HK-2 (cell line): Measurements from ENCODE around the gene CD274.
"Not testable (repeated sequence)": the region's sequence is repeated elsewhere in the genome, so short reads cannot be mapped to it uniquely, and the experiment has no call there.

Experiments
- DNase-seq: peaks from one replicate; pipeline ENCODE4 v3.0.0-alpha.2; 2018; ENCODE audit not compliant: unreplicated experiment

Gene CD274

GRCh38 chr9:5438301-5439162 lies 11.8 kb upstream of the CD274 start:
- DNase-seq: peak; percentile 65

DNA sequence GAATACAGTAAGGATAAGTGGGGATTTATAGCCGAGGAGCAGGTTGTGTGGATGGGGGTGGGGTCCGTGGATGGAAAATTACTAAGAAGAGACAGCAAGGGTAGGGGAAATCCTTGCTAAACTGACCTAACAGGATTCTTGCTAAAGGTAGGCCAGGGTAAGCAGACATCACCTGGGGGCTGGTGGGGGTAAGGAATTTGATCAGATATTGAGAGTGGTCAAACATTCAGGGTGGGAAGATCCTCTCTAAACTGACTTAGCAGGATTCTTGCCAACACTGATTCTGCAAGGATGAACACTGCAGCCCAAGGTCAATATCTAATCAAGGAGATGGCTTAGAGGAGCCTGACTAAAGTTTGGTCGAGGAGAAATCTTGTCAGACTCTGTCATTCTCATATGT lies 9.9 kb upstream of the CD274 start:
- DNase-seq: no peak

GRCh38 chr9:5441043-5441442 lies 9.3 kb upstream of the CD274 start:
- no peak for DNase-seq

- no peak for DNase-seq
Measured at GRCh38 chr9:5442400-5443011, 7.8 kb upstream of the CD274 start.

DNA sequence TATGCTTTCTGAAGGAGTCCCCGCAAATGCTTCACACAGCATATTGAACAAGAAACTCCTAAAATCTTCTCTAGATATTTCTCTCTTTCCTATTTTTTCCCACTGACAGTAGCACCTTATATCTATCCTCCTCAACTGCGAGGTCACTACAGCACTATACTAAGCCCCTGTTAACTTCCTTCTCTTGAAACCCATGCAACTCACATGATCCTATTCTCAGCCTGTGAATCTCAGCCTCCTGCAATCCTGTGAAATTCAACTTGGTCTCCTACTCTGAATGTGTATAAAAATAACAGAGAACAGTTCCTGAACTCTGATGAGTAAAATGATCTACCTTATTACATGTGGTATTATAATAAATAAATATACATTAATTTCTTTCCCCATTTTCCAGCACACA lies 6.5 kb upstream of the CD274 start:
- DNase-seq: no peak

- not testable (repeated sequence) for DNase-seq
Measured at GRCh38 chr9:5445096-5445495, 5.2 kb upstream of the CD274 start.

- no peak for DNase-seq
Measured at GRCh38 chr9:5445886-5446285, 4.5 kb upstream of the CD274 start.

GRCh38 chr9:5446451-5447236 lies 3.7 kb upstream of the CD274 start:
- no peak for DNase-seq

GRCh38 chr9:5447337-5447736 lies 3.0 kb upstream of the CD274 start:
- no peak for DNase-seq

- no peak for DNase-seq
Measured at GRCh38 chr9:5448016-5448415, 2.3 kb upstream of the CD274 start.

DNA sequence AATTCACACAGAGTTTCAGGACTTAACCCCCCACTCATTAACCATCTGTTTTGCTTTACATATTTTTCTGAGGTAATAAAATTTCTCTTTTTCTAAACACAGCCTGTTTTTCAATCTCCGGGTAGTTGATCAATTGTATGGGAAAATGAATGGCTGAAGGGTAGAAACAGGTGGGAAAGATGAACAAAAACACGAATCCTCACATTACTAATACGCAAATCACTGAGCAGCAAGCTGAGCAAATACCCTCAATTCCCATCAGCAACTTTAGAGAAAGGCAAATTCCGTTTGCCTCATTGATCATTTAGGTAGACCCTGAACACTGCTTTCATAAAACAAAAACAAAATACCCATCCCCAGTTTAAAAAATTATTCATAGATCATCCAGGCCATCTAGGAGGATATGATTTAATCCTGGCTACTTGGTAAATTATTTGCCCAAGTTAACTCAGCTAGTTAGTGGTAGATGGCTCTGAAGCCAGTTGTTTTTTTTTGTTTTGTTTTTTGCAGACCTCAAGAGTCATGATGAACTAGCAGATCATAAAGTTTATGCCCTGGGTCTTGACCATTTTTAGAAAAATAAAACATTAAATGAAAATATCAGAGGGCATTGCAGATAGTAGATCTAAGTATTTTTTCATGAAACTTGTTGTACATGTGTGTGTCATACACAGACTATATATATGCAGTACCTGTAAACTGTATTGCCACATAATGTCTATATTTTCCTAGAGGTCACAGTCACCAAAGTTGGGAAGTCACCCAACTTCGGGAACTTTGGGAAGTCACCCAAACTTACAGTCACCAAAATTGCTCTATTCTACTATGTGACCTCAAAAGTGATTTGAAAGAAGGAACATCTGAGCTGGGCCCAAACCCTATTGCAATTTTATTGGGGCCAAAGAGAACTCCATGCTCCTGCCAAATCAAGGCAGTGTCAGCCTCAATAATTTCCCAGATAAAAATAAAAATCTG lies 1.6 kb upstream of the CD274 start:
- DNase-seq: no peak

GRCh38 chr9:5449521-5450358 lies 602 bp upstream of the CD274 start:
- no peak for DNase-seq

- no peak for DNase-seq
Measured at GRCh38 chr9:5452286-5452609, 1.9 kb downstream of the CD274 start.

DNA sequence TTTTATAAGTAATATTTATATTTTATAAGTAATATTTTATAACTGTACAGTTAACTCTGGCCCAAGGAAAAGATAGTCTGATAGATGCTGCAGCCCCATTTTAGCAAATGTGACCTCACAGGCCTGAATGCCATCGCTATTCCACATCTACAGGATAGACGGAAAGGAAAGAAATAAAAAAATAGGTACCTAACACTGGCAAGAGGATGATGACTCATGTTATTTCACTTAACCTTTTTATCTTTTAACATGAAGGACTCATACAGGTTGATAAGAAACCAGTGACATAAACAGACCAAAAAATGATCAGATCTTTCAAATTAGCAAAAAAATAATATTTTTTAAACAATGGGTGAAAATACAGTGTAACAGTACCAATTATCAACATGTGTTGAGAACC lies 2.7 kb downstream of the CD274 start:
- DNase-seq: no peak

DNA sequence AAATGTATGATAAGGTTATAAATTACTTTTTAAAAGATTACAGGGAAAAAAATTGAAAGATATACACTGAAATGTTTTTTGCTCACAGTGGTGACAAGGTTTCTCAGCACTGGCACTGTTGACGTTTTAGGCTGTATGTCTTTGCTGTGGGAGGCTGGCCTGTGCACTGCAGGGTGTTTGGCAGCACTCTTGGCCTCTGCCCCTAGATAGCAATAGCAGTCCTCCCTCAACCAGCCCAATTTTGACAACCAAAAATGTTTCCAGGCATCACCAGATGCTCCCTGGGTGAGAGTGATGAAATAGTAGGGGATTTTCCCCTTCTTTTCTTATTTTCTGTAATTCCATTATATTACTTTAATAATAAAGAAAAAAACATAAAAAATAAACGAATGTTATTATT lies 3.3 kb downstream of the CD274 start:
- DNase-seq: no peak

GRCh38 chr9:5455181-5455580 lies 4.8 kb downstream of the CD274 start:
- DNase-seq: no peak

GRCh38 chr9:5459289-5459829 lies 9.0 kb downstream of the CD274 start:
- DNase-seq: no peak

DNA sequence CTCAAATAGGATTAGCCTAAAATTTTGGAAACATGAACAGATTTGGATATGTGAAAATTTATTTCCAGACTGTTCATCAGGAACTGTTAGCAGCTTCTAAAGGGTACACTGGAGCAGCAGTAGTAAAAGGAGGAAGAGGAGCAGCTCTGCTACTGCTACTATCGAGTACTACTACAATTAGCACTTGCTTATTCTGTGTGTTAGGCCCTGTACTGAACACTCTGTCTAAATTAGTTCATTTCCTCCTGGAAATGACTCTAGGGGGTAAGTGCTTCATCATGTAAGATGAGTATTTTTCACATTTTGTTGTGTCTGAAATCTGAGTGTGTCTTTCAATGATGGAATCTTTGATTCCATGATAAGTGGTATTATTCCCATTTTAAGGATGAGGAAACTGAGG lies 9.8 kb downstream of the CD274 start:
- no peak for DNase-seq

- DNase-seq: not testable (repeated sequence)
Measured at GRCh38 chr9:5464831-5465330, 14.5 kb downstream of the CD274 start.

- DNase-seq: no peak
Measured at GRCh38 chr9:5466005-5466404, 15.7 kb downstream of the CD274 start.
